Endodermal cell (in vitro differentiated cells): ENCODE results near the gene DSPP. TPM values are rescaled to one million over a fixed set of nuclear protein-coding genes. Genes with fewer than 3 reads are reported as not detected.

ENCODE experiments used
- DNase-seq: peaks from one replicate; pipeline ENCODE4 v3.0.0-alpha.2; 2017
- H3K27ac ChIP-seq: 2 replicates; pipeline ENCODE4 v1.5.1; 2013; ENCODE audit warnings: mild to moderate bottlenecking, low read depth, low read length, moderate library complexity
- H3K27me3 ChIP-seq: 2 replicates; pipeline ENCODE4 v1.6.1; 2013; ENCODE audit warnings: mild to moderate bottlenecking, low read length, moderate library complexity; ENCODE audit not compliant: insufficient read depth, control insufficient read depth, poor library complexity, severe bottlenecking
- H3K36me3 ChIP-seq: 2 replicates; pipeline ENCODE4 v1.7.0; 2013; ENCODE audit warnings: mild to moderate bottlenecking, low read length, moderate library complexity; ENCODE audit not compliant: control insufficient read depth, insufficient read depth
- H3K4me1 ChIP-seq: one replicate; pipeline ENCODE4 v1.7.0; 2013; ENCODE audit warnings: low read length; ENCODE audit not compliant: control insufficient read depth, insufficient read depth
- H3K4me3 ChIP-seq: 2 replicates; pipeline ENCODE4 v1.5.1; 2013; ENCODE audit warnings: mild to moderate bottlenecking, low read length, moderate library complexity
- H3K9ac ChIP-seq: 2 replicates; pipeline ENCODE4 v1.6.1; 2013; ENCODE audit warnings: mild to moderate bottlenecking, low read length, moderate library complexity; ENCODE audit not compliant: poor library complexity, severe bottlenecking; ENCODE audit errors: extremely low read depth
- H3K9me3 ChIP-seq: 2 replicates; pipeline ENCODE4 v1.6.1; 2013; ENCODE audit warnings: mild to moderate bottlenecking, low read length, moderate library complexity; ENCODE audit not compliant: control insufficient read depth
- H3K27ac Mint-ChIP-seq: 2 replicates; pipeline ENCODE4 v1.8.0; 2020; ENCODE audit warnings: mixed read lengths
- H3K27me3 Mint-ChIP-seq: 2 replicates; pipeline ENCODE4 v1.8.0; 2021; ENCODE audit warnings: mild to moderate bottlenecking, mixed read lengths; ENCODE audit not compliant: insufficient read depth
- H3K36me3 Mint-ChIP-seq: 2 replicates; pipeline ENCODE4 v1.8.0; 2020; ENCODE audit warnings: low read depth, mixed read lengths
- H3K4me1 Mint-ChIP-seq: 2 replicates; pipeline ENCODE4 v1.8.0; 2020; ENCODE audit warnings: mixed read lengths
- H3K4me3 Mint-ChIP-seq: 2 replicates; pipeline ENCODE4 v1.8.0; 2020; ENCODE audit warnings: mild to moderate bottlenecking, moderate library complexity, mixed read lengths
- H3K9me3 Mint-ChIP-seq: 2 replicates; pipeline ENCODE4 v1.8.0; 2020; ENCODE audit warnings: mild to moderate bottlenecking, mixed read lengths
- WGBS, 2 experiments: methylation state at CpG; one replicate each; pipeline versions ENCODE4 v1.1.5 to v1.1.7; 2013; ENCODE audit warnings: missing lambda C conversion rate in 2 of 2, mixed read lengths in 1 of 2; ENCODE audit not compliant: insufficient coverage in 1 of 2, insufficient read length in 1 of 2; 5-methylcytosine and 5-hydroxymethylcytosine counted together
- total RNA-seq, 2 donors: library from RNA; stranded (reverse); fragmentation: NEBNext Ultra II Directional in 1 of 2; extraction: Animal tissue kit (Norgen Biotek cat#: 25700) in 1 of 2; gene quantifications; 2 replicates in 1 of 2; 3 replicates in 1 of 2; pipeline ENCODE4 v1.2.1, GENCODE V29; 2021
- TF ChIP-seq, protein P1 (sequence below): fragments of 200-600 bp; sonication (generic); conservative IDR thresholded peaks from 2 replicates; pipeline ENCODE4 v1.5.0; 2021; ENCODE audit warnings: antibody characterized with exemption, mild to moderate bottlenecking

The DSPP gene
- total RNA-seq, 2 donors from 2014 or later, result not detected

DNA sequence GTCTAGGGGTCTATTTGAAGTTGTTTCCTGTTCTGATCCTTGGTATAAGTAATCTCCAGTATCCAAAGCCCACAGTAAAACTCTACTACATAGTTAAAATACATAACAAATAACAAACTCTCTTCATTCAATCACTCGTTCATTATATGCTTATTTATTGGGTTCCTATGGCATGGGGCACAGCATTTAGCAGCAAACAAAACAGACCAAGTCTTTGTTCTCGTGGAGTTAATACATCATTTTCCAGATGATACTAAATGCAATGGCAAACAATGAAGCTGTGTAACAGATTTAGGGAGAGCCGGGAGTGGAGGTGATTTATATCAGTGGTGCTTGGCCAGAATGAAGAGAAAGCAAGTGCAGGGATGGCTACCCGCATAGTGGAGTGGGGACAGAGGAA, 42.6 kb upstream of the DSPP start:
- Mint-ChIP-seq H3K36me3 (no peaks in the 10 kb centered on the region), H3K27ac (peak overlapping the region; percentile 13), H3K27me3 (no peaks in the 10 kb centered on the region), H3K4me1 (peaks cover 15% of the 10 kb centered on the region), H3K9me3 (peaks cover 2% of the 10 kb centered on the region), H3K4me3 (no peak overlapping the region)
- DNase-seq, result no peak
- TF ChIP-seq, protein P1, sequence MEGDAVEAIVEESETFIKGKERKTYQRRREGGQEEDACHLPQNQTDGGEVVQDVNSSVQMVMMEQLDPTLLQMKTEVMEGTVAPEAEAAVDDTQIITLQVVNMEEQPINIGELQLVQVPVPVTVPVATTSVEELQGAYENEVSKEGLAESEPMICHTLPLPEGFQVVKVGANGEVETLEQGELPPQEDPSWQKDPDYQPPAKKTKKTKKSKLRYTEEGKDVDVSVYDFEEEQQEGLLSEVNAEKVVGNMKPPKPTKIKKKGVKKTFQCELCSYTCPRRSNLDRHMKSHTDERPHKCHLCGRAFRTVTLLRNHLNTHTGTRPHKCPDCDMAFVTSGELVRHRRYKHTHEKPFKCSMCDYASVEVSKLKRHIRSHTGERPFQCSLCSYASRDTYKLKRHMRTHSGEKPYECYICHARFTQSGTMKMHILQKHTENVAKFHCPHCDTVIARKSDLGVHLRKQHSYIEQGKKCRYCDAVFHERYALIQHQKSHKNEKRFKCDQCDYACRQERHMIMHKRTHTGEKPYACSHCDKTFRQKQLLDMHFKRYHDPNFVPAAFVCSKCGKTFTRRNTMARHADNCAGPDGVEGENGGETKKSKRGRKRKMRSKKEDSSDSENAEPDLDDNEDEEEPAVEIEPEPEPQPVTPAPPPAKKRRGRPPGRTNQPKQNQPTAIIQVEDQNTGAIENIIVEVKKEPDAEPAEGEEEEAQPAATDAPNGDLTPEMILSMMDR, result no peak
- Histone ChIP-seq H3K27me3 (no peaks in the 10 kb centered on the region), H3K9me3 (no peaks in the 10 kb centered on the region), H3K4me1 (peaks cover 4% of the 10 kb centered on the region), H3K27ac (no peak overlapping the region), H3K36me3 (no peaks in the 10 kb centered on the region), H3K9ac (no peak overlapping the region), H3K4me3 (no peak overlapping the region)
- WGBS, 2 experiments, result 86 to 89% methylated on average over 4 of the region's 4 CpGs

GRCh38 chr4:87566276-87566675, 42.1 kb upstream of the DSPP start:
- H3K36me3 Mint-ChIP-seq, result no peaks in the 10 kb centered on the region
- Histone ChIP-seq H3K36me3 (no peaks in the 10 kb centered on the region), H3K4me3 (no peak overlapping the region), H3K27ac (no peak overlapping the region), H3K9me3 (no peaks in the 10 kb centered on the region), H3K4me1 (peaks cover 4% of the 10 kb centered on the region), H3K9ac (no peak overlapping the region), H3K27me3 (no peaks in the 10 kb centered on the region)
- peak overlapping the region; percentile 13 for H3K27ac Mint-ChIP-seq
- no peak for DNase-seq
- H3K27me3 Mint-ChIP-seq, result no peaks in the 10 kb centered on the region
- 67 to 100% methylated on average over 1 to 2 of the region's 2 CpGs for WGBS, 2 experiments
- TF ChIP-seq, protein P1, result no peak
- peaks cover 2% of the 10 kb centered on the region for H3K9me3 Mint-ChIP-seq
- H3K4me1 Mint-ChIP-seq, result peaks cover 15% of the 10 kb centered on the region
- H3K4me3 Mint-ChIP-seq, result no peak overlapping the region

DNA sequence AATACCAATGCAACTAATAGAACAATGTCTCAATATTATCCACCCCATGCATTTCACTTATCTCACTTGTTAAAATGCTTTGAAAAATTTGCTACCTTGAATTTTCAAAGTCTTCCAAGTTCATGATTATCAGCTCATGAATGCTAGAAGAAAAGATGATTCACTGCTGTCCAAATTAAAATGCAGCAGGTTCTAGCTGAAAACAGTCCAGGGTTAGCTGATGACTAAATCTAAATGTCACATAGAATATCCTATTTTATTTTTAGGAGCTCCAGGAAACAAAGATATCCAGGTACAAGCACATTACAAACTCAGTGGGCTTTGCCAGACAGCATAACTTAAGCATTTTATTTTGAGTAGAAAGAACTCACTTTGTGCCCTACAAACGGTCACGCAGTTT, 41.1 kb upstream of the DSPP start:
- H3K9me3 ChIP-seq, result no peaks in the 10 kb centered on the region
- no peaks in the 10 kb centered on the region for H3K36me3 Mint-ChIP-seq
- no peaks in the 10 kb centered on the region for H3K36me3 ChIP-seq
- no peaks in the 10 kb centered on the region for H3K27me3 ChIP-seq
- H3K27ac Mint-ChIP-seq, result no peak overlapping the region
- no peak overlapping the region for H3K9ac ChIP-seq
- no peak overlapping the region for H3K4me3 ChIP-seq
- no peaks in the 10 kb centered on the region for H3K27me3 Mint-ChIP-seq
- peaks cover 4% of the 10 kb centered on the region for H3K4me1 ChIP-seq
- no peak overlapping the region for H3K4me3 Mint-ChIP-seq
- no peak for DNase-seq
- peaks cover 2% of the 10 kb centered on the region for H3K9me3 Mint-ChIP-seq
- TF ChIP-seq, protein P1, result no peak
- WGBS, 2 experiments, result 97 to 100% methylated on average over 1 to 2 of the region's 2 CpGs
- H3K4me1 Mint-ChIP-seq, result peaks cover 15% of the 10 kb centered on the region
- no peak overlapping the region for H3K27ac ChIP-seq
